B cell (primary cell): ENCODE results near the gene DLST.

Experiments
- CTCF ChIP-seq: fragments of 200-600 bp; IDR thresholded peaks from one replicate; pipeline ENCODE4 v1.8.0; 2022; ENCODE audit warnings: antibody characterized with exemption, mild to moderate bottlenecking
- EZH2 ChIP-seq: IDR thresholded peaks from 2 replicates; pipeline ENCODE4 v1.6.1; 2012; ENCODE audit warnings: borderline replicate concordance, low read depth, mild to moderate bottlenecking, moderate library complexity, low read length; ENCODE audit not compliant: insufficient read depth, poor library complexity, severe bottlenecking

- TF ChIP-seq CTCF (no peak), EZH2 (no peak)
Observed at GRCh38 chr14:74835645-74836250, 46.0 kb upstream of the DLST start.
